HCT116 (cell line): ENCODE data around the gene PCSK6. TPM values are rescaled to one million over a fixed set of nuclear protein-coding genes. Genes with fewer than 3 reads are reported as not detected.

Source experiments
- ATAC-seq: fragments of 200-7000 bp; cut with Tn5 transposase; 2 replicates; pipeline ENCODE4 v1.9.1; 2020; ENCODE audit warnings: mild to moderate bottlenecking, moderate library complexity
- BruUV-seq: library from RNA; stranded (reverse); fragments of 400-500 nt; replicated peaks from 2 replicates; lab custom pipeline; 2021; lab: Mats Ljungman, UMichigan
- CTCF ChIA-PET: fragments of 300-600 bp; sonication (Branson Sonifier 250); formaldehyde crosslinking; loops from one replicate; lab custom pipeline; 2021; ENCODE audit warnings: antibody characterized with exemption; lab: Charles Lee
- POLR2A ChIA-PET: fragments of 300-600, 350-600 bp; sonication (Branson Sonifier 250); formaldehyde crosslinking; loops from one replicate; lab custom pipeline; 2021; ENCODE audit warnings: antibody characterized with exemption; lab: Charles Lee
- RAD21 ChIA-PET, 2 experiments: fragments of 300-600 bp; sonication (Branson Sonifier 250); formaldehyde crosslinking; loops; one replicate each; lab custom pipeline; 2023; ENCODE audit warnings: low total read pairs in 2 of 2; ENCODE audit not compliant: uncharacterized antibody in 2 of 2, unreplicated experiment in 2 of 2, low non-redundant PET in 1 of 2; lab: Charles Lee
- DNase-seq: peaks from one replicate; pipeline ENCODE4 v3.0.0-alpha.2; 2010; ENCODE audit warnings: low read depth, low spot score
- H2AFZ ChIP-seq: fragments of 200-600 bp; shearing (Covaris generic), sonication (generic); 2 replicates; pipeline ENCODE4 v1.6.1; 2017; ENCODE audit warnings: low read depth, mixed run types, mixed read lengths, antibody characterized with exemption, low read length; ENCODE audit not compliant: poor library complexity, severe bottlenecking
- H3K27ac ChIP-seq: 2 replicates; pipeline ENCODE4 v1.5.1; 2012; ENCODE audit warnings: low read depth, low read length
- H3K27me3 ChIP-seq: fragments of 200-600 bp; sonication (generic); 2 replicates; pipeline ENCODE4 v1.6.1; 2016; ENCODE audit warnings: mixed run types, low read length, mixed read lengths; ENCODE audit not compliant: insufficient read depth
- H3K36me3 ChIP-seq, 2 experiments: fragments of 200-500 bp in 1 of 2; fragments of 200-600 bp in 1 of 2; sonication (Bioruptor generic) in 1 of 2; sonication (generic) in 1 of 2; 2 replicates each; pipeline versions ENCODE4 v1.5.1 to v1.6.1; 2014 to 2016; ENCODE audit warnings: low read length in 2 of 2, inconsistent platforms in 1 of 2, mixed read lengths in 1 of 2, mixed run types in 1 of 2; ENCODE audit not compliant: insufficient read depth in 2 of 2, control insufficient read depth in 1 of 2
- H3K4me1 ChIP-seq, 2 experiments: fragments of 200-600 bp in 1 of 2; sonication (generic) in 1 of 2; 2 replicates each; pipeline versions ENCODE4 v1.5.1 to v1.6.1; 2012 to 2017; ENCODE audit warnings: low read length in 2 of 2, inconsistent platforms in 1 of 2, mild to moderate bottlenecking in 1 of 2, mixed read lengths in 1 of 2, mixed run types in 1 of 2, moderate library complexity in 1 of 2; ENCODE audit not compliant: insufficient read depth in 2 of 2, control insufficient read depth in 1 of 2
- H3K4me2 ChIP-seq: fragments of 200-600 bp; sonication (generic); 2 replicates; pipeline ENCODE4 v1.6.1; 2017; ENCODE audit warnings: mixed run types, low read length, mixed read lengths
- H3K4me3 ChIP-seq, 2 experiments: fragments of 200-600 bp in 1 of 2; sonication (generic) in 1 of 2; replicated peaks in 1 of 2; 2 replicates each; pipeline ENCODE4 v1.5.1; 2011 to 2016; ENCODE audit warnings: low read length in 2 of 2, control low read depth in 1 of 2, low read depth in 1 of 2, mild to moderate bottlenecking in 1 of 2, mixed read lengths in 1 of 2, mixed run types in 1 of 2
- H3K79me2 ChIP-seq: fragments of 200-600 bp; sonication (generic); 2 replicates; pipeline ENCODE4 v1.6.1; 2017; ENCODE audit warnings: mild to moderate bottlenecking, mixed run types, low read length, moderate library complexity, mixed read lengths; ENCODE audit not compliant: insufficient read depth
- H3K9ac ChIP-seq: fragments of 200-600 bp; sonication (generic); 2 replicates; pipeline ENCODE4 v1.6.1; 2016; ENCODE audit warnings: low read length, mixed read lengths
- H3K9me2 ChIP-seq: fragments of 200-600 bp; sonication (generic), shearing (Covaris generic); 2 replicates; pipeline ENCODE4 v1.6.1; 2017; ENCODE audit warnings: mixed run types, mild to moderate bottlenecking, moderate library complexity; ENCODE audit not compliant: insufficient read depth
- H3K9me3 ChIP-seq, 2 experiments: fragments of 200-500 bp in 1 of 2; fragments of 200-600 bp in 1 of 2; sonication (Bioruptor generic) in 1 of 2; sonication (generic) in 1 of 2; 2 replicates each; pipeline ENCODE4 v1.6.1; 2014 to 2017; ENCODE audit warnings: low read length in 2 of 2, mixed read lengths in 2 of 2, inconsistent platforms in 1 of 2, low read depth in 1 of 2, mild to moderate bottlenecking in 1 of 2, mixed run types in 1 of 2, moderate library complexity in 1 of 2; ENCODE audit not compliant: control insufficient read depth in 1 of 2, insufficient read depth in 1 of 2
- H4K20me1 ChIP-seq: fragments of 200-600 bp; sonication (generic), shearing (Covaris generic); 2 replicates; pipeline ENCODE4 v1.6.1; 2017; ENCODE audit warnings: mixed run types, mild to moderate bottlenecking, moderate library complexity; ENCODE audit not compliant: insufficient read depth
- ATF3 ChIP-seq: IDR thresholded peaks from 2 replicates; pipeline ENCODE4 v1.6.1; 2012
- CBX3 ChIP-seq: IDR thresholded peaks from 2 replicates; pipeline ENCODE4 v1.6.1; 2012; ENCODE audit warnings: low read depth
- ELF1 ChIP-seq: IDR thresholded peaks from 2 replicates; pipeline ENCODE4 v1.6.1; 2012; ENCODE audit warnings: low read depth, borderline replicate concordance
- EZH2 ChIP-seq: fragments of 200-600 bp; sonication (generic); IDR thresholded peaks from 2 replicates; pipeline ENCODE4 v1.6.1; 2017; ENCODE audit warnings: antibody characterized with exemption, mixed run types
- EZH2phosphoT487 ChIP-seq: fragments of 200-600 bp; IDR thresholded peaks from 2 replicates; pipeline ENCODE4 v1.6.1; 2018; ENCODE audit warnings: antibody characterized with exemption, borderline replicate concordance
- POLR2A ChIP-seq: IDR thresholded peaks from 2 replicates; pipeline ENCODE4 v1.7.0; 2011; ENCODE audit warnings: borderline replicate concordance; ENCODE audit not compliant: insufficient read depth, insufficient read length; ENCODE audit errors: extremely low read depth
- POLR2AphosphoS5 ChIP-seq: IDR thresholded peaks from 2 replicates; pipeline ENCODE4 v1.6.1; 2011; ENCODE audit warnings: mild to moderate bottlenecking, low read depth, low read length, moderate library complexity
- RAD21 ChIP-seq: IDR thresholded peaks from 2 replicates; pipeline ENCODE4 v1.6.1; 2012; ENCODE audit warnings: low read depth, mild to moderate bottlenecking
- REST ChIP-seq: IDR thresholded peaks from 2 replicates; pipeline ENCODE4 v1.6.1; 2012; ENCODE audit warnings: low read depth
- SRF ChIP-seq: IDR thresholded peaks from 2 replicates; pipeline ENCODE4 v1.6.1; 2012; ENCODE audit warnings: low read depth
- TCF7L2 ChIP-seq: IDR thresholded peaks from 2 replicates; pipeline ENCODE4 v1.7.0; 2011; ENCODE audit warnings: borderline replicate concordance, inconsistent platforms; ENCODE audit not compliant: insufficient read depth, insufficient read length; ENCODE audit errors: extremely low read depth
- YY1 ChIP-seq: IDR thresholded peaks from 2 replicates; pipeline ENCODE4 v1.6.1; 2011; ENCODE audit warnings: low read length, low read depth, moderate library complexity, mild to moderate bottlenecking; ENCODE audit not compliant: insufficient replicate concordance; ENCODE audit errors: extremely low read depth
- ZBTB33 ChIP-seq: IDR thresholded peaks from 2 replicates; pipeline ENCODE4 v1.6.1; 2011; ENCODE audit warnings: mild to moderate bottlenecking, low read length, moderate library complexity; ENCODE audit not compliant: insufficient replicate concordance; ENCODE audit errors: extremely low read depth
- ZNF274 ChIP-seq: fragments of 200-500 bp; sonication (Bioruptor generic); IDR thresholded peaks from 2 replicates; pipeline ENCODE4 v1.6.1; 2014; ENCODE audit warnings: mild to moderate bottlenecking, low read depth, low read length, inconsistent platforms
- intact Hi-C: fragments of 100-400 bp; cut with micrococcal nuclease; formaldehyde crosslinking; loops from 2 replicates; pipeline ENCODE4 v1.10.0; 2022
- total RNA-seq: library from RNA; stranded (reverse); gene quantifications from one replicate; pipeline ENCODE4 v1.2.1, GENCODE V29; 2021; ENCODE audit not compliant: unreplicated experiment

PCSK6 gene
- total RNA-seq, 1 experiment from 2014 or later, result 13.5 TPM

GRCh38 chr15:101349047-101349951 is 140.2 kb downstream of the PCSK6 start:
- H3K79me2 ChIP-seq, result no peaks in the 10 kb centered on the region
- no peak for ATAC-seq
- no peak overlapping the region for H2AFZ ChIP-seq
- H3K27me3 ChIP-seq, result no peaks in the 10 kb centered on the region
- no peaks in the 10 kb centered on the region for H4K20me1 ChIP-seq
- no peaks in the 10 kb centered on the region for H3K36me3 ChIP-seq
- intact Hi-C loops, result loop anchor here (10.0 kb wide), 1 partner anchor 226 kb away; no protein-coding TSS in a partner anchor
- no peak for TF ChIP-seq ZNF274
- TF ChIP-seq POLR2A, result no peak
- no peak for TF ChIP-seq YY1
- TF ChIP-seq EZH2, result no peak
- TF ChIP-seq ZBTB33, result no peak
- no peak for TF ChIP-seq REST
- TF ChIP-seq ELF1, result no peak
- no peak for TF ChIP-seq POLR2AphosphoS5
- no peak for TF ChIP-seq CBX3
- no peak for TF ChIP-seq EZH2phosphoT487
- TF ChIP-seq SRF, result no peak
- TF ChIP-seq ATF3, result no peak
- TF ChIP-seq RAD21, result no peak
- no peak for TF ChIP-seq TCF7L2
- ChIA-PET CTCF (no interaction called here), POLR2A (no interaction called here), RAD21 (no interaction called here)
- no TSS peak for BruUV-seq
- no peak overlapping the region for H3K4me2 ChIP-seq
- no peak overlapping the region for H3K9ac ChIP-seq
- H3K27ac ChIP-seq, result no peak overlapping the region
- H3K9me2 ChIP-seq, result no peaks in the 10 kb centered on the region
- 0 out of 4 replicates have a peak, but pooled peaks cover 0 to 2% of the 10 kb centered on the region in 2 experiments for H3K4me1 ChIP-seq
- no peaks in the 10 kb centered on the region for H3K9me3 ChIP-seq
- no peak overlapping the region for H3K4me3 ChIP-seq
- DNase-seq, result no peak
